Bronchial epithelial cell (primary cell): Measurements from ENCODE around the gene CTDSPL. TPM values are rescaled to one million over a fixed set of nuclear protein-coding genes. Genes with fewer than 3 reads are reported as not detected.

Experiments used
- DNase-seq: peaks from one replicate; pipeline ENCODE4 v3.0.0-alpha.2; 2010; ENCODE audit warnings: low read depth
- FAIRE-seq: peaks from 2 replicates; lab custom pipeline; 2011; peaks lifted over from hg19 to GRCh38; lab: Jason Lieb, UNC
- H3K27me3 ChIP-seq: 2 replicates; pipeline ENCODE4 v1.5.1; 2011; ENCODE audit warnings: low read length; ENCODE audit not compliant: control insufficient read depth, insufficient read depth
- H3K36me3 ChIP-seq: 2 replicates; pipeline ENCODE4 v1.5.1; 2011; ENCODE audit warnings: low read length; ENCODE audit not compliant: control insufficient read depth, insufficient read depth
- H3K4me3 ChIP-seq: 2 replicates; pipeline ENCODE4 v1.5.1; 2011; ENCODE audit warnings: mild to moderate bottlenecking, low read depth, low read length, control low read depth
- total RNA-seq: library from RNA; depleted of rRNA; stranded (reverse); fragments of >200 nt; gene quantifications from 2 replicates; pipeline ENCODE4 v1.2.1, GENCODE V29; 2014
- TF ChIP-seq, protein P1 (sequence below): IDR thresholded peaks from 2 replicates; pipeline ENCODE4 v1.5.1; 2011; ENCODE audit warnings: mild to moderate bottlenecking, moderate library complexity, low read length, control low read depth, inconsistent platforms; ENCODE audit not compliant: insufficient read depth, severe bottlenecking

CTDSPL gene
- total RNA-seq, 1 donor from 2014 or later = 80.6 TPM

- no peak for FAIRE-seq
- Histone ChIP-seq H3K4me3 (no peak overlapping the region), H3K36me3 (peaks cover 42% of the 10 kb centered on the region), H3K27me3 (no peaks in the 10 kb centered on the region)
- no peak for DNase-seq
- TF ChIP-seq, protein P1, sequence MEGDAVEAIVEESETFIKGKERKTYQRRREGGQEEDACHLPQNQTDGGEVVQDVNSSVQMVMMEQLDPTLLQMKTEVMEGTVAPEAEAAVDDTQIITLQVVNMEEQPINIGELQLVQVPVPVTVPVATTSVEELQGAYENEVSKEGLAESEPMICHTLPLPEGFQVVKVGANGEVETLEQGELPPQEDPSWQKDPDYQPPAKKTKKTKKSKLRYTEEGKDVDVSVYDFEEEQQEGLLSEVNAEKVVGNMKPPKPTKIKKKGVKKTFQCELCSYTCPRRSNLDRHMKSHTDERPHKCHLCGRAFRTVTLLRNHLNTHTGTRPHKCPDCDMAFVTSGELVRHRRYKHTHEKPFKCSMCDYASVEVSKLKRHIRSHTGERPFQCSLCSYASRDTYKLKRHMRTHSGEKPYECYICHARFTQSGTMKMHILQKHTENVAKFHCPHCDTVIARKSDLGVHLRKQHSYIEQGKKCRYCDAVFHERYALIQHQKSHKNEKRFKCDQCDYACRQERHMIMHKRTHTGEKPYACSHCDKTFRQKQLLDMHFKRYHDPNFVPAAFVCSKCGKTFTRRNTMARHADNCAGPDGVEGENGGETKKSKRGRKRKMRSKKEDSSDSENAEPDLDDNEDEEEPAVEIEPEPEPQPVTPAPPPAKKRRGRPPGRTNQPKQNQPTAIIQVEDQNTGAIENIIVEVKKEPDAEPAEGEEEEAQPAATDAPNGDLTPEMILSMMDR = no peak
Observed at GRCh38 chr3:38000965-38001455, 139.3 kb downstream of the CTDSPL start.

DNA sequence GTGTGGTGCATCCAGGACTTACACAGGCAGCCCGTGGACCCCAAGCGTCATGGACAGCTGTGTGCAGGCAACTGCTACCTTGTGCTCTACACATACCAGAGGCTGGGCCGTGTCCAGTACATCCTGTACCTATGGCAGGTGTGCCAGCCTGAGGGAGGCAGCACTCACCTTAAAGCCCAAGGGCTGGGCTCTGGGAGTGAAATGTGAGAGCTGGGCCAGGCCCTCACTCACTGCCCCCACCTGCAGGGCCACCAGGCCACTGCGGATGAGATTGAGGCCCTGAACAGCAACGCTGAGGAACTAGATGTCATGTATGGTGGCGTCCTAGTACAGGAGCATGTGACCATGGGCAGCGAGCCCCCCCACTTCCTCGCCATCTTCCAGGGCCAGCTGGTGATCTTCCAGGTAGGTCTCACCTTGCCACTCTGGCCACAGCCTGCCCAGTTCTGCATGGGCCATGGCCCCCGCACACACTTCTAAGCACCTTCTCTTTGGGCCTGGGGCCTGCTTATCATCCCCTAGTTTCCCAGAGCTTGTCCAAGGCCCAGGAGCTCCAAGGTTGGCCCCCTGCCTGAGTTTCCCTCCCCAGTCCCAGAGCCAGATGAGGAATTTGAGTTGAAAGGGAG lies 139.9 kb downstream of the CTDSPL start:
- H3K36me3 ChIP-seq = peaks cover 40% of the 10 kb centered on the region
- FAIRE-seq (no peak), DNase-seq (no peak)
- no peak overlapping the region for H3K4me3 ChIP-seq
- TF ChIP-seq, protein P1 = peak; percentile 26
- H3K27me3 ChIP-seq = no peaks in the 10 kb centered on the region

DNA sequence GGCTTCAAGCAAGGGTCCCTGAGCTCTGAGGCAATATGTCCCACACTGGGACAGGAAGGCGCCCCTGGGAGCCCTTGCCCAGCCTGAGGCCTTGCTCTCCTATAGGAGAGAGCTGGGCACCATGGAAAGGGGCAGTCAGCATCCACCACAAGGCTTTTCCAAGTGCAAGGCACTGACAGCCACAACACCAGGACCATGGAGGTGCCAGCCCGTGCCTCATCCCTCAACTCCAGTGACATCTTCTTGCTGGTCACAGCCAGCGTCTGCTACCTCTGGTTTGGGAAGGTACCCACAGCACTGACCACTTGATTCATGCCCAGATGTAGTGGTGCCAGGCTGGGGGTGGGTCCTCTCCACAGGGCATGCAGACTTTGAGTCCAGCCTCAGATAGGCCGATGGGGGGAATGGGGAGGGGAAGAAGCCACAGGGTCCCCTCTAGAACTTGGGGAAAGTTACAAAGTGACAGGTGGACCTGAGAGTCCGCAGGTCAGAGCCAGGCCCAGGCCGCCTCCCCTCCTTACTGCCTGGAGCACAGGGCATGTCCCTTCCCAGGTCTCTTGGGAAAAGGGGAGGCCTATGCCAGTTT lies 140.7 kb downstream of the CTDSPL start:
- DNase-seq = no peak
- Histone ChIP-seq H3K27me3 (no peaks in the 10 kb centered on the region), H3K4me3 (no peak overlapping the region), H3K36me3 (peaks cover 43% of the 10 kb centered on the region)
- FAIRE-seq = no peak
- TF ChIP-seq, protein P1 = no peak

- Histone ChIP-seq H3K27me3 (no peaks in the 10 kb centered on the region), H3K4me3 (no peak overlapping the region), H3K36me3 (peaks cover 42% of the 10 kb centered on the region)
- no peak for DNase-seq
- TF ChIP-seq, protein P1 = no peak
- FAIRE-seq = no peak
Observed at GRCh38 chr3:38002940-38003339, 141.3 kb downstream of the CTDSPL start.

GRCh38 chr3:38003371-38003816 lies 141.7 kb downstream of the CTDSPL start:
- no peaks in the 10 kb centered on the region for H3K27me3 ChIP-seq
- no peak for DNase-seq
- H3K4me3 ChIP-seq = no peak overlapping the region
- H3K36me3 ChIP-seq = peaks cover 41% of the 10 kb centered on the region
- FAIRE-seq = no peak
- TF ChIP-seq, protein P1 = peak; percentile 94
